Measurements from ENCODE around the gene VPS18.

The VPS18 gene

GRCh38 chr15:40921949-40922607 is 27.8 kb downstream of the VPS18 start:
- DNase-seq (ENCODE audit: low read depth) = no peak

- no peak for DNase-seq (ENCODE audit: low read depth)
Observed at GRCh38 chr15:40922608-40923005, 28.4 kb downstream of the VPS18 start.

GRCh38 chr15:40923551-40923950 is 29.3 kb downstream of the VPS18 start:
- no peak for DNase-seq (ENCODE audit: low read depth)

- no peak for DNase-seq (ENCODE audit: low read depth)
Observed at GRCh38 chr15:40925495-40925862, 31.2 kb downstream of the VPS18 start.

GRCh38 chr15:40925863-40926658 is 31.8 kb downstream of the VPS18 start:
- DNase-seq (ENCODE audit: low read depth) = no peak

- DNase-seq (ENCODE audit: low read depth) = no peak
Observed at GRCh38 chr15:40926659-40927494, 32.6 kb downstream of the VPS18 start.

- no peak for DNase-seq (ENCODE audit: low read depth)
Observed at GRCh38 chr15:40927495-40927872, 33.2 kb downstream of the VPS18 start.

- DNase-seq (ENCODE audit: low read depth) = no peak
Observed at GRCh38 chr15:40927873-40928806, 33.9 kb downstream of the VPS18 start.

- no peak for DNase-seq (ENCODE audit: low read depth)
Observed at GRCh38 chr15:40928821-40929659, 34.8 kb downstream of the VPS18 start, which contains the start of gene DLL4. Gene DLL4 (plus strand): TSS chr15:40929340. CDS start chr15:40929669, 329 bp downstream.

GRCh38 chr15:40929660-40930429 is 35.6 kb downstream of the VPS18 start:
- DNase-seq (ENCODE audit: low read depth) = no peak

- no peak for DNase-seq (ENCODE audit: low read depth)
Observed at GRCh38 chr15:40930430-40931299, 36.4 kb downstream of the VPS18 start.

- DNase-seq (ENCODE audit: low read depth) = no peak
Observed at GRCh38 chr15:40931300-40932142, 37.3 kb downstream of the VPS18 start.

- no peak for DNase-seq (ENCODE audit: low read depth)
Observed at GRCh38 chr15:40932156-40932555, 37.9 kb downstream of the VPS18 start.

- DNase-seq (ENCODE audit: low read depth) = no peak
Observed at GRCh38 chr15:40932649-40933516, 38.6 kb downstream of the VPS18 start.

- no peak for DNase-seq (ENCODE audit: low read depth)
Observed at GRCh38 chr15:40933517-40933902, 39.3 kb downstream of the VPS18 start.

GRCh38 chr15:40934457-40934856 is 40.2 kb downstream of the VPS18 start:
- no peak for DNase-seq (ENCODE audit: low read depth)

- no peak for DNase-seq (ENCODE audit: low read depth)
Observed at GRCh38 chr15:40936234-40936708, 42.0 kb downstream of the VPS18 start.
